Prostate gland (tissue), 2 donors: ENCODE measurements around the gene DLG2.

Source experiments
- POLR2A ChIP-seq: fragments of 450-650 bp; IDR thresholded peaks from one replicate; pipeline ENCODE4 v1.6.1; 2016; ENCODE audit warnings: antibody characterized with exemption, mild to moderate bottlenecking
- POLR2AphosphoS5 ChIP-seq: sonication (generic); formaldehyde crosslinking; IDR thresholded peaks from one replicate; pipeline ENCODE4 v1.6.1; 2017; ENCODE audit warnings: antibody characterized with exemption
- TF ChIP-seq, protein P1 (sequence below), 4 experiments: fragments of 200-600 bp in 2 of 4; fragments of 450-650 bp in 2 of 4; sonication (generic) in 2 of 4; IDR thresholded peaks; 1 replicate in 3 of 4; 2 replicates in 1 of 4; pipeline ENCODE4 v1.5.1; 2016 to 2019; ENCODE audit warnings: antibody characterized with exemption in 4 of 4, mild to moderate bottlenecking in 2 of 4, moderate library complexity in 2 of 4

GRCh38 chr11:85385547-85385946, 241.6 kb downstream of the DLG2 start:
- no peak for TF ChIP-seq POLR2AphosphoS5
- TF ChIP-seq, protein P1, sequence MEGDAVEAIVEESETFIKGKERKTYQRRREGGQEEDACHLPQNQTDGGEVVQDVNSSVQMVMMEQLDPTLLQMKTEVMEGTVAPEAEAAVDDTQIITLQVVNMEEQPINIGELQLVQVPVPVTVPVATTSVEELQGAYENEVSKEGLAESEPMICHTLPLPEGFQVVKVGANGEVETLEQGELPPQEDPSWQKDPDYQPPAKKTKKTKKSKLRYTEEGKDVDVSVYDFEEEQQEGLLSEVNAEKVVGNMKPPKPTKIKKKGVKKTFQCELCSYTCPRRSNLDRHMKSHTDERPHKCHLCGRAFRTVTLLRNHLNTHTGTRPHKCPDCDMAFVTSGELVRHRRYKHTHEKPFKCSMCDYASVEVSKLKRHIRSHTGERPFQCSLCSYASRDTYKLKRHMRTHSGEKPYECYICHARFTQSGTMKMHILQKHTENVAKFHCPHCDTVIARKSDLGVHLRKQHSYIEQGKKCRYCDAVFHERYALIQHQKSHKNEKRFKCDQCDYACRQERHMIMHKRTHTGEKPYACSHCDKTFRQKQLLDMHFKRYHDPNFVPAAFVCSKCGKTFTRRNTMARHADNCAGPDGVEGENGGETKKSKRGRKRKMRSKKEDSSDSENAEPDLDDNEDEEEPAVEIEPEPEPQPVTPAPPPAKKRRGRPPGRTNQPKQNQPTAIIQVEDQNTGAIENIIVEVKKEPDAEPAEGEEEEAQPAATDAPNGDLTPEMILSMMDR (IDR thresholded peaks at IDR 0.05): no peak
- TF ChIP-seq POLR2A: no peak
